GM10847 (cell line): ENCODE measurements around the gene DUSP23.

Experiments used
- POLR2A ChIP-seq: IDR thresholded peaks from 2 replicates; pipeline ENCODE4 v1.6.1; 2011; ENCODE audit not compliant: insufficient read length; ENCODE audit errors: extremely low read depth

The DUSP23 gene

GRCh38 chr1:159775716-159776115 is 5.0 kb upstream of the DUSP23 start:
- TF ChIP-seq POLR2A, result no peak

GRCh38 chr1:159778266-159778665 is 2.5 kb upstream of the DUSP23 start:
- no peak for TF ChIP-seq POLR2A

- no peak for TF ChIP-seq POLR2A
Observed at GRCh38 chr1:159779403-159779851, 1.3 kb upstream of the DUSP23 start.

GRCh38 chr1:159781992-159782391 is 1.2 kb downstream of the DUSP23 start:
- no peak for TF ChIP-seq POLR2A

- no peak for TF ChIP-seq POLR2A
Observed at GRCh38 chr1:159783724-159784123, 3.0 kb downstream of the DUSP23 start.

GRCh38 chr1:159786465-159786864 is 5.7 kb downstream of the DUSP23 start:
- no peak for TF ChIP-seq POLR2A

- no peak for TF ChIP-seq POLR2A
Observed at GRCh38 chr1:159786966-159787365, 6.2 kb downstream of the DUSP23 start.

- no peak for TF ChIP-seq POLR2A
Observed at GRCh38 chr1:159790237-159790917, 9.6 kb downstream of the DUSP23 start.

- TF ChIP-seq POLR2A, result no peak
Observed at GRCh38 chr1:159791031-159791430, 10.3 kb downstream of the DUSP23 start.

- no peak for TF ChIP-seq POLR2A
Observed at GRCh38 chr1:159791461-159791860, 10.7 kb downstream of the DUSP23 start.

- TF ChIP-seq POLR2A, result no peak
Observed at GRCh38 chr1:159795534-159795933, 14.8 kb downstream of the DUSP23 start.

- no peak for TF ChIP-seq POLR2A
Observed at GRCh38 chr1:159798893-159799292, 18.1 kb downstream of the DUSP23 start.

GRCh38 chr1:159799446-159799985 is 18.8 kb downstream of the DUSP23 start:
- TF ChIP-seq POLR2A, result no peak

GRCh38 chr1:159800177-159800930 is 19.6 kb downstream of the DUSP23 start:
- no peak for TF ChIP-seq POLR2A

- TF ChIP-seq POLR2A, result no peak
Observed at GRCh38 chr1:159802111-159802510, 21.3 kb downstream of the DUSP23 start, which contains the start of gene FCRL6. TSS of gene FCRL6 (plus strand) at chr1:159802360. CDS start at chr1:159802425, 65 bp downstream.

- no peak for TF ChIP-seq POLR2A
Observed at GRCh38 chr1:159803956-159804689, 23.4 kb downstream of the DUSP23 start.

GRCh38 chr1:159804924-159805323 is 24.2 kb downstream of the DUSP23 start:
- TF ChIP-seq POLR2A, result no peak
